SK-N-MC (cell line): ENCODE data around the gene MCOLN2.

Experiments used
- DNase-seq: peaks from one replicate; pipeline ENCODE4 v3.0.0-alpha.2; 2011; ENCODE audit warnings: low read depth, low spot score
- H3K27ac ChIP-seq: fragments of 200-600 bp; sonication (generic); 2 replicates; pipeline ENCODE4 v1.5.1; 2016; ENCODE audit warnings: mixed run types
- H3K36me3 ChIP-seq: fragments of 200-600 bp; sonication (generic); 2 replicates; pipeline ENCODE4 v1.6.1; 2017; ENCODE audit warnings: antibody characterized with exemption, low read length, mixed read lengths; ENCODE audit not compliant: insufficient read depth
- H3K4me3 ChIP-seq: fragments of 200-600 bp; sonication (generic); 2 replicates; pipeline ENCODE4 v1.5.1; 2016
- H3K9ac ChIP-seq: fragments of 200-600 bp; sonication (generic); 2 replicates; pipeline ENCODE4 v1.8.0; 2017; ENCODE audit warnings: mixed run types, mixed read lengths; ENCODE audit not compliant: insufficient read length
- H3K9me3 ChIP-seq: fragments of 200-600 bp; sonication (generic); 2 replicates; pipeline ENCODE4 v1.6.1; 2017; ENCODE audit warnings: low read depth, mild to moderate bottlenecking, antibody characterized with exemption, low read length, moderate library complexity, mixed read lengths
- EZH2 ChIP-seq: fragments of 200-600 bp; sonication (generic); IDR thresholded peaks from one replicate; pipeline ENCODE4 v1.6.1; 2017; ENCODE audit warnings: antibody characterized with exemption
- FOXP2 ChIP-seq: optimal IDR thresholded peaks from 2 replicates; pipeline ENCODE3; 2011; ENCODE audit warnings: mild to moderate bottlenecking, moderate library complexity; ENCODE audit not compliant: insufficient read depth; ENCODE audit errors: extremely low read length, control extremely low read depth
- POLR2AphosphoS5 ChIP-seq: IDR thresholded peaks from 2 replicates; pipeline ENCODE4 v1.6.1; 2012; ENCODE audit warnings: mild to moderate bottlenecking, low read depth, low read length, borderline replicate concordance

MCOLN2 gene

DNA sequence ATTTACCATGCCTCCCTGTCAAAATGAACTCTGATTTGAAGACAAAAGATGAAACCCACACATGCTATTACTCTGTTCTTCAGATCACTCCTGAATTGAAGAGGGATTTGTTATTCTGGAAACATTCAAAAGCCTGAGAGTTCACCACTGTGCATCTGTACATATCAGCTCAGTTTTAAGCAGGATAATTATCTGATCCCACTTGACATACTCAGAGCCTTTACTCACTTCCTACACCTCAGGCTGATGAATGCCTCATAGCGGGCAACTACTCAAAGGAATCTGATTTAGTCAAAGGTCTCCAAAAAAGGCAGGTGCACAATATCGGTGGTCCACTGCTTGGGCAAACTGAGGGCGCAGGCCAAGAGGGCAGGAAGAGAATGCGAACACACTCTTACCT is 56.4 kb downstream of the MCOLN2 start:
- TF ChIP-seq POLR2AphosphoS5: no peak
- TF ChIP-seq EZH2: no peak
- no peak for TF ChIP-seq FOXP2
- H3K36me3 ChIP-seq: no peaks in the 10 kb centered on the region
- no peaks in the 10 kb centered on the region for H3K9me3 ChIP-seq
- H3K27ac ChIP-seq: no peak overlapping the region
- DNase-seq: no peak
- H3K9ac ChIP-seq: no peak overlapping the region
- no peak overlapping the region for H3K4me3 ChIP-seq

GRCh38 chr1:84939761-84940160 is 57.2 kb downstream of the MCOLN2 start:
- TF ChIP-seq FOXP2: no peak
- no peak overlapping the region for H3K27ac ChIP-seq
- no peak for DNase-seq
- H3K4me3 ChIP-seq: no peak overlapping the region
- no peaks in the 10 kb centered on the region for H3K36me3 ChIP-seq
- no peaks in the 10 kb centered on the region for H3K9me3 ChIP-seq
- no peak overlapping the region for H3K9ac ChIP-seq

DNA sequence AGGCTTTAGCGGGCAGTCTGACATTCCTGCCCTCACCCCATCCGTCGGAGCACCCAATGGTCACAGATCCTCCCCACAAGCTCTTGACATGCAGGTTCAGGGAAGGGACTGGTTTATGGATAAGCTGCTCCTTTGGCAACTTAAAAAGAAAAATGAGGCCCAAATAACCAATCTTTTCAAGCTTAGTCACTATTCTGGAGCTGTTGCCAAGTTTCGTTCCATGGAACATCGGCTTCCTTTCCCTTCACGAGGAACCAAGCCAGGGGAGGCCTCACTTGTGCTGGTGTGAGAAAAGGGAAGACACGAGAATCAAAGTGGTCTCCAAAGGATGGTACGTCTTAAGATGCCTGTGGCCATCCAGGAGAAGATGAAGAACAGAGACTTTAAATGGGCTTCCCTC is 57.8 kb downstream of the MCOLN2 start:
- no peak overlapping the region for H3K27ac ChIP-seq
- no peaks in the 10 kb centered on the region for H3K36me3 ChIP-seq
- no peak overlapping the region for H3K9ac ChIP-seq
- H3K4me3 ChIP-seq: no peak overlapping the region
- no peaks in the 10 kb centered on the region for H3K9me3 ChIP-seq
- no peak for TF ChIP-seq POLR2AphosphoS5
- DNase-seq: no peak

GRCh38 chr1:84936116-84936810 is 60.6 kb downstream of the MCOLN2 start:
- Histone ChIP-seq H3K4me3 (no peak overlapping the region), H3K9ac (no peak overlapping the region), H3K9me3 (no peaks in the 10 kb centered on the region), H3K36me3 (no peaks in the 10 kb centered on the region), H3K27ac (no peak overlapping the region)
- DNase-seq: no peak
- TF ChIP-seq FOXP2 (no peak), POLR2AphosphoS5 (no peak), EZH2 (no peak)

DNA sequence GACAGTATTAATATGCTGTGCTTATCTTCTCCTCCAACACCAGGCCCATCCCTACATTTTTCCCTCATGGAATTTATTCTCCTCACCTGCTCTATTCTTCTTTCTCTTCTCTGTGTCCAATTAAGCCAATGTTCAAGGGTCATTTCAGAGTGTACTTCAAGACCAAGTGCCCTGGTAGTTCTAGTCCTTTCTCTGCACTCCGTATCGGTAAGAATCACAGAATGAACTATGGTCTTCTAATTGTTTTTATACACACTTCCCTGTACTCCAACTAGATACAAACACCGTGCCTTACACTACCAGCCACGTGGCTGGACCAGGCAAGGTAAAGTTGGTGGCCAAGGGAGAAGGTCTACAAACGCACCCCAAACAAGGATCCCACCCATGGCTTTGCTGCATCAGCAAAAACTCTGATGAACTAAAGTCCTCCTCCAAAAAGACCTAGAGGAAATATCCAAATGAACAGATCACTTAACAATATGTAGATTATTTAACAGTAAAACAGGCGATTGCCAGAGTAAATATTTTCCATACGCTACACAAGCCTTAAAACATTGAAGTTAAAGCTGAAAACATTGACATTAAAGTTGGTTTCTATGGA is 63.8 kb downstream of the MCOLN2 start:
- Histone ChIP-seq H3K9me3 (no peaks in the 10 kb centered on the region), H3K9ac (no peak overlapping the region), H3K36me3 (no peaks in the 10 kb centered on the region), H3K4me3 (no peak overlapping the region), H3K27ac (no peak overlapping the region)
- DNase-seq: no peak
- no peak for TF ChIP-seq FOXP2
- no peak for TF ChIP-seq POLR2AphosphoS5
- TF ChIP-seq EZH2: no peak

DNA sequence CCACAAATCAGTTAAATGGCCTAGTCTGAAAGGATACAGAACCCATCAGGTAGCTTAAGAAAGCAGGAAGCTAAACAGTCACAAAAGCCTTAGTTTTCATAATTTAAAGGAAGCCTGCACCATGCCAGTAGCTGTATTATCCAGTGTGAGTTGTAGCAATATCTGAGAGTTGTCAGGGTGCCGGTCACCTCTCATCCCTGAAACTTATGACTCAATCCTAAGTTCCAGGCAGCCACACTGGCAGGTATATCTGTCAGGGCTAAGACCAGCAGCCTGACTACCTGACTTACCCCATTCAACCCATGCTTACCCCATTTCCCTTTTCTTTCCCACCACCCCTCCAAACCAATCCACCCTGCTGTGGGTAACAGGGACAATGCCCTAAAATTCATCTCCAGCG is 66.1 kb downstream of the MCOLN2 start:
- no peak for DNase-seq
- TF ChIP-seq POLR2AphosphoS5: no peak
- TF ChIP-seq FOXP2: no peak
- TF ChIP-seq EZH2: no peak
- Histone ChIP-seq H3K4me3 (no peak overlapping the region), H3K9me3 (no peaks in the 10 kb centered on the region), H3K27ac (no peak overlapping the region), H3K9ac (no peak overlapping the region), H3K36me3 (no peaks in the 10 kb centered on the region)

- DNase-seq: no peak
- Histone ChIP-seq H3K36me3 (no peaks in the 10 kb centered on the region), H3K27ac (no peak overlapping the region), H3K9me3 (no peaks in the 10 kb centered on the region), H3K9ac (no peak overlapping the region), H3K4me3 (no peak overlapping the region)
- no peak for TF ChIP-seq FOXP2
- TF ChIP-seq POLR2AphosphoS5: no peak
- no peak for TF ChIP-seq EZH2
Observed at GRCh38 chr1:84930329-84930728, 66.6 kb downstream of the MCOLN2 start.

DNA sequence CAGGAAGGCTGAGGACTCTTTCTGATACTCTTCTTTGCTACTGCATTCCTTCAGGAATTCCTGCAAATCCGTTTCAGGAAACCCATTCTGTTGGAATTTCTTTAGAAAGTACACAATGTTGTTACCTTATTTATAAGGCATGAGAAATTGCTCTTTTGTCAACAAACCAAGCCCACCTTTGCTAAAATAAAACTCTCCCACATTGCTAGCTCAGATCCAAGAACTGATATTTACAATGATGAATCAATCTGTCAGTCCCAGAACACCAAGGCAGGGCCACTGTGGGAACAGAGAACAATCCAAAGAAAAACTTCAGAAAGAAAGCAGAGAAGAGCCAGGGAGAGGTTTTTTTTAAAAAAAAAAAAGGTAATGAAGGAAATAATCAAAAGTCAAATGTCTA is 67.3 kb downstream of the MCOLN2 start:
- no peak overlapping the region for H3K4me3 ChIP-seq
- H3K9ac ChIP-seq: no peak overlapping the region

GRCh38 chr1:84928979-84929378 is 67.9 kb downstream of the MCOLN2 start:
- H3K4me3 ChIP-seq: no peak overlapping the region
- H3K9me3 ChIP-seq: no peaks in the 10 kb centered on the region
- no peak overlapping the region for H3K27ac ChIP-seq
- H3K36me3 ChIP-seq: no peaks in the 10 kb centered on the region
- no peak for DNase-seq
- TF ChIP-seq POLR2AphosphoS5 (no peak), FOXP2 (no peak), EZH2 (no peak)
- no peak overlapping the region for H3K9ac ChIP-seq

More for the DNA sequence above, 67.3 kb downstream of the MCOLN2 start:
- Histone ChIP-seq H3K9me3 (no peaks in the 10 kb centered on the region), H3K27ac (no peak overlapping the region), H3K36me3 (no peaks in the 10 kb centered on the region)
- TF ChIP-seq POLR2AphosphoS5 (no peak), EZH2 (no peak), FOXP2 (no peak)
- no peak for DNase-seq
